ENCODE results near the gene PRKCZ. TPM values are rescaled to one million over a fixed set of nuclear protein-coding genes. Genes with fewer than 3 reads are reported as not detected.

PRKCZ gene
- total and polyA plus RNA-seq, 7 experiments from 2014 or later, result 3.6 to 29.6 (median 24.0) TPM

- Histone ChIP-seq H3K4me3 (ENCODE audit: low read length) (no peak overlapping the region), H3K36me3 (ENCODE audit: control insufficient read depth in 2 of 3, insufficient read depth in 3 of 3, low read length in 3 of 3) (no peaks in the 10 kb centered on the region), H3K27ac (ENCODE audit: low read depth, low read length) (no peak overlapping the region), H3K9me3 (ENCODE audit: control insufficient read depth in 2 of 3, low read length in 3 of 3) (no peaks in the 10 kb centered on the region), H3K27me3 (ENCODE audit: control insufficient read depth in 2 of 2, insufficient read depth in 2 of 2, low read length in 2 of 2) (no peaks in the 10 kb centered on the region), H3K4me1 (ENCODE audit: control insufficient read depth in 2 of 2, insufficient read depth in 2 of 2, low read length in 2 of 2) (no peaks in the 10 kb centered on the region)
- DNase-seq, result no peak
- Mint-ChIP-seq H3K4me1 (no peaks in the 10 kb centered on the region), H3K36me3 (no peaks in the 10 kb centered on the region), H3K27ac (no peak overlapping the region), H3K27me3 (peaks cover 6 to 39% (median 22%) of the 10 kb centered on the region in 5 donors), H3K9me3 (no peaks in the 10 kb centered on the region), H3K4me3 (no peak overlapping the region)
- CTCF ChIA-PET, result no interaction called here
- ATAC-seq, result no peak
- intact Hi-C loops (cut with micrococcal nuclease), result no loop called here
- POLR2A ChIA-PET, result no interaction called here
Measured at GRCh38 chr1:2009101-2010053, 40.8 kb upstream of the PRKCZ start.

GRCh38 chr1:2014181-2014580 is 36.0 kb upstream of the PRKCZ start:
- no peaks in the 10 kb centered on the region for H3K4me1 ChIP-seq (ENCODE audit: control insufficient read depth in 2 of 2, insufficient read depth in 2 of 2, low read length in 2 of 2)

GRCh38 chr1:2014741-2015735 is 35.2 kb upstream of the PRKCZ start:
- Mint-ChIP-seq H3K4me3 (no peak overlapping the region), H3K4me1 (peaks cover 0 to 17% (median 8%) of the 10 kb centered on the region in 7 donors), H3K9me3 (peaks cover 0 to 2% (median 0%) of the 10 kb centered on the region in 11 donors), H3K27ac (no peak overlapping the region), H3K27me3 (peaks cover 29 to 50% (median 46%) of the 10 kb centered on the region in 5 donors), H3K36me3 (peaks cover 0 to 3% (median 0%) of the 10 kb centered on the region in 5 donors)
- H3K36me3 ChIP-seq (ENCODE audit: control insufficient read depth in 2 of 3, insufficient read depth in 3 of 3, low read length in 3 of 3), result no peaks in the 10 kb centered on the region
- H3K9me3 ChIP-seq (ENCODE audit: control insufficient read depth in 2 of 3, low read length in 3 of 3), result no peaks in the 10 kb centered on the region
- no peak overlapping the region for H3K4me3 ChIP-seq (ENCODE audit: low read length)
- POLR2A ChIA-PET, result no interaction called here
- CTCF ChIA-PET, result no interaction called here
- H3K27me3 ChIP-seq (ENCODE audit: control insufficient read depth in 2 of 2, insufficient read depth in 2 of 2, low read length in 2 of 2), result peaks cover 0 to 7% of the 10 kb centered on the region in 2 donors
- ATAC-seq (no peak), DNase-seq (no peak)
- H3K4me1 ChIP-seq (ENCODE audit: control insufficient read depth in 2 of 2, insufficient read depth in 2 of 2, low read length in 2 of 2), result no peaks in the 10 kb centered on the region
- intact Hi-C loops (cut with micrococcal nuclease), result no loop called here
- H3K27ac ChIP-seq (ENCODE audit: low read depth, low read length), result no peak overlapping the region

More at GRCh38 chr1:2014181-2014580, 36.0 kb upstream of the PRKCZ start:
- intact Hi-C loops (cut with micrococcal nuclease), result no loop called here
- Histone ChIP-seq H3K9me3 (ENCODE audit: control insufficient read depth in 2 of 3, low read length in 3 of 3) (no peaks in the 10 kb centered on the region), H3K27me3 (ENCODE audit: control insufficient read depth in 2 of 2, insufficient read depth in 2 of 2, low read length in 2 of 2) (peaks cover 0 to 2% of the 10 kb centered on the region in 2 donors), H3K27ac (ENCODE audit: low read depth, low read length) (no peak overlapping the region), H3K4me3 (ENCODE audit: low read length) (no peak overlapping the region), H3K36me3 (ENCODE audit: control insufficient read depth in 2 of 3, insufficient read depth in 3 of 3, low read length in 3 of 3) (no peaks in the 10 kb centered on the region)
- CTCF ChIA-PET, result no interaction called here
- DNase-seq (no peak), ATAC-seq (no peak)
- POLR2A ChIA-PET, result no interaction called here
- Mint-ChIP-seq H3K9me3 (peaks cover 0 to 2% (median 0%) of the 10 kb centered on the region in 11 donors), H3K4me3 (no peak overlapping the region), H3K27me3 (peaks cover 28 to 50% (median 43%) of the 10 kb centered on the region in 5 donors), H3K4me1 (peaks cover 0 to 13% (median 8%) of the 10 kb centered on the region in 7 donors), H3K36me3 (peaks cover 0 to 3% (median 0%) of the 10 kb centered on the region in 5 donors), H3K27ac (no peak overlapping the region)

GRCh38 chr1:2016123-2016522 is 34.1 kb upstream of the PRKCZ start:
- ChIA-PET CTCF (no interaction called here), POLR2A (no interaction called here)
- Mint-ChIP-seq H3K36me3 (peaks cover 0 to 3% (median 0%) of the 10 kb centered on the region in 5 donors), H3K9me3 (peaks cover 0 to 2% (median 0%) of the 10 kb centered on the region in 11 donors), H3K4me1 (peaks cover 0 to 19% (median 8%) of the 10 kb centered on the region in 7 donors), H3K27ac (no peak overlapping the region), H3K4me3 (peak overlapping the region in 1 of 10 donors; percentile 12), H3K27me3 (peaks cover 40 to 57% (median 55%) of the 10 kb centered on the region in 5 donors)
- no peak overlapping the region for H3K27ac ChIP-seq (ENCODE audit: low read depth, low read length)
- peaks cover 4 to 11% of the 10 kb centered on the region in 2 donors for H3K27me3 ChIP-seq (ENCODE audit: control insufficient read depth in 2 of 2, insufficient read depth in 2 of 2, low read length in 2 of 2)
- DNase-seq (no peak), ATAC-seq (no peak)
- no peaks in the 10 kb centered on the region for H3K36me3 ChIP-seq (ENCODE audit: control insufficient read depth in 2 of 3, insufficient read depth in 3 of 3, low read length in 3 of 3)
- intact Hi-C loops (cut with micrococcal nuclease), result no loop called here
- no peak overlapping the region for H3K4me3 ChIP-seq (ENCODE audit: low read length)
- no peaks in the 10 kb centered on the region for H3K4me1 ChIP-seq (ENCODE audit: control insufficient read depth in 2 of 2, insufficient read depth in 2 of 2, low read length in 2 of 2)
- no peaks in the 10 kb centered on the region for H3K9me3 ChIP-seq (ENCODE audit: control insufficient read depth in 2 of 3, low read length in 3 of 3)

GRCh38 chr1:2018217-2019171 is 31.7 kb upstream of the PRKCZ start:
- DNase-seq, result no peak

More at GRCh38 chr1:2018217-2019171, 31.7 kb upstream of the PRKCZ start:
- ChIA-PET POLR2A (no interaction called here), CTCF (no interaction called here)
- intact Hi-C loops (cut with micrococcal nuclease), result no loop called here
- ATAC-seq, result no peak
- Histone ChIP-seq H3K9me3 (ENCODE audit: control insufficient read depth in 2 of 3, low read length in 3 of 3) (no peaks in the 10 kb centered on the region), H3K27me3 (ENCODE audit: control insufficient read depth in 2 of 2, insufficient read depth in 2 of 2, low read length in 2 of 2) (peaks cover 4 to 19% of the 10 kb centered on the region in 2 donors), H3K4me3 (ENCODE audit: low read length) (no peak overlapping the region), H3K27ac (ENCODE audit: low read depth, low read length) (no peak overlapping the region), H3K36me3 (ENCODE audit: control insufficient read depth in 2 of 3, insufficient read depth in 3 of 3, low read length in 3 of 3) (no peaks in the 10 kb centered on the region), H3K4me1 (ENCODE audit: control insufficient read depth in 2 of 2, insufficient read depth in 2 of 2, low read length in 2 of 2) (no peaks in the 10 kb centered on the region)
- Mint-ChIP-seq H3K9me3 (peaks cover 0 to 2% (median 0%) of the 10 kb centered on the region in 11 donors), H3K4me3 (peak overlapping the region; percentile 44 to 93 (median 86)), H3K4me1 (peaks cover 0 to 19% (median 8%) of the 10 kb centered on the region in 7 donors), H3K27ac (peak overlapping the region in 7 of 9 donors; percentile 5 to 87 (median 32)), H3K27me3 (peaks cover 55 to 76% (median 61%) of the 10 kb centered on the region in 5 donors), H3K36me3 (peaks cover 0 to 3% (median 0%) of the 10 kb centered on the region in 5 donors)
